ENCODE results near the gene SPESP1. TPM values are rescaled to one million over a fixed set of nuclear protein-coding genes. Genes with fewer than 3 reads are reported as not detected.

SPESP1 gene
- 1 to 10 TPM in 2 of 3 donors, under 1 TPM in 1; 0.29 to 3.8 (median 1.3) TPM for total RNA-seq
- long read RNA-seq, donor 1, transcript SPESP1-201 (2 exons, 1,431 nt) = major isoform, 10 of 11 reads
- long read RNA-seq, donor 1, partial matches to known transcripts = 0 of 11 reads
- long read RNA-seq, donor 1, other reads (novel, unspliced or antisense) = 1 of 11 reads
- long read RNA-seq, donor 2, partial matches to known transcripts = 0 of 2 reads
- long read RNA-seq, donor 2, other reads (novel, unspliced or antisense) = 0 of 2 reads

DNA sequence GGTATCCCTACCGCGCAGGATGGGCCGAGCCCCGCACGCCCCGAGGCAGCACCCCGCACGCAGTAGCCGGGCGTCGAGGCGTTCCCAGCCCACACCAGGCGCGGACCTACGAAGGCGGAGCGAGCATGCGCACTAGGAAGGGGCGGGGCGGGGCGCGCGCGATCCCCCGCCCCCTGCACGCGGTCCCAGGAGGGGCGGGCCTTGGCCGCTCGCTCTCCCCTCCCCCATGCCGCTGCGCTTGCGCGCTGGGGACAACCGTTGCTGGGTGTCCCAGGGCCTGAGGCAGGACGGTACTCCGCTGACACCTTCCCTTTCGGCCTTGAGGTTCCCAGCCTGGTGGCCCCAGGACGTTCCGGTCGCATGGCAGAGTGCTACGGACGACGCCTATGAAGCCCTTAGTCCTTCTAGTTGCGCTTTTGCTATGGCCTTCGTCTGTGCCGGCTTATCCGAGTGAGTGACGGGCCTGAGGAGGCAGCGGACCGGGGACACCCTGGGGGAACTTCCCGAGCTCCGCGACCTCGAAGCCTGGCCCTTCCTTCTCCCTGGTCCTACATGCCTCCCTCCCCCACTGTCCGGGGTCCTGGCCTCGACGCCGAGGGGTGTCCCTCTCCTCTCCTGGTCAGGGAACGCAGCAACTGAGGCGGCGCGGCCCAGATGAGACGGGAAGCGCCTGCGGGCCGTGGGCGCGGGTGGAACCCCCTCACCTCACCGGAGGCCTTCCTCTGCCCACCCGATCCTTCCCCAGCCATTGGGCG lies at the start of gene SPESP1:
SPESP1 (plus strand) TSS at position 258 of the 755 bp plus-strand sequence; CDS start at position 387, 129 bp downstream.
- intact Hi-C loops (cut with DNase I, micrococcal nuclease) = no loop called here

DNA sequence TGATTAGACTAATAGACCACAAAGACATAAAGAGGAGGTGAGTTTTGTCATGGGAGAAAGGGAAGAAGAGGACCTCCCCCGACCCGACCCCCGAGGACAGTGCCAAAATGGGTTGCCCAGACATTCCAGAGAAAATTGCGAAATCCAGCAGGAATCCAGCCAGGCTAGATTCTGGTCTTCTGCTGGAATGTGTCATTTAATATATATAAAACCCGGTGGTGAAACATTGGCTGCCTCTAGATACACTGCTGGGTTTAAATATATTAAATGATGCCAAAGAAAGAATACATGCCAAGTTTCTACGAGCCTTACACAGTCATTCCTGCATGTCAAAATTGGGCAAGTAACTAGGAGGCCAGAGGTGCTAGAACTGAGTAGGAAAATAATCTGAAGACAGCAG lies 45.3 kb upstream of the SPESP1 start:
- Histone ChIP-seq H3K4me3 (no peak overlapping the region), H3K4me1 (ENCODE audit: low read depth) (no peaks in the 10 kb centered on the region), H3K9me3 (no peaks in the 10 kb centered on the region), H3K36me3 (ENCODE audit: low read depth) (no peaks in the 10 kb centered on the region)
- TF ChIP-seq, protein P1, sequence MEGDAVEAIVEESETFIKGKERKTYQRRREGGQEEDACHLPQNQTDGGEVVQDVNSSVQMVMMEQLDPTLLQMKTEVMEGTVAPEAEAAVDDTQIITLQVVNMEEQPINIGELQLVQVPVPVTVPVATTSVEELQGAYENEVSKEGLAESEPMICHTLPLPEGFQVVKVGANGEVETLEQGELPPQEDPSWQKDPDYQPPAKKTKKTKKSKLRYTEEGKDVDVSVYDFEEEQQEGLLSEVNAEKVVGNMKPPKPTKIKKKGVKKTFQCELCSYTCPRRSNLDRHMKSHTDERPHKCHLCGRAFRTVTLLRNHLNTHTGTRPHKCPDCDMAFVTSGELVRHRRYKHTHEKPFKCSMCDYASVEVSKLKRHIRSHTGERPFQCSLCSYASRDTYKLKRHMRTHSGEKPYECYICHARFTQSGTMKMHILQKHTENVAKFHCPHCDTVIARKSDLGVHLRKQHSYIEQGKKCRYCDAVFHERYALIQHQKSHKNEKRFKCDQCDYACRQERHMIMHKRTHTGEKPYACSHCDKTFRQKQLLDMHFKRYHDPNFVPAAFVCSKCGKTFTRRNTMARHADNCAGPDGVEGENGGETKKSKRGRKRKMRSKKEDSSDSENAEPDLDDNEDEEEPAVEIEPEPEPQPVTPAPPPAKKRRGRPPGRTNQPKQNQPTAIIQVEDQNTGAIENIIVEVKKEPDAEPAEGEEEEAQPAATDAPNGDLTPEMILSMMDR (IDR thresholded peaks at IDR 0.05) = no peak
- intact Hi-C loops (cut with DNase I, micrococcal nuclease) = no loop called here
- ATAC-seq (no peak), DNase-seq (no peak)

More for the DNA sequence above, at the start of gene SPESP1:
- H3K4me1 ChIP-seq (ENCODE audit: low read depth) = no peaks in the 10 kb centered on the region
- TF ChIP-seq, protein P1 (IDR thresholded peaks at IDR 0.05) = no peak
- ATAC-seq = peak; percentile 95
- H3K9me3 ChIP-seq = no peaks in the 10 kb centered on the region
- H3K4me3 ChIP-seq = no peak within 1 kb of the TSS
- DNase-seq = peak; percentile 21 to 82 (median 70)
- no peaks in the 10 kb centered on the region for H3K36me3 ChIP-seq (ENCODE audit: low read depth)

DNA sequence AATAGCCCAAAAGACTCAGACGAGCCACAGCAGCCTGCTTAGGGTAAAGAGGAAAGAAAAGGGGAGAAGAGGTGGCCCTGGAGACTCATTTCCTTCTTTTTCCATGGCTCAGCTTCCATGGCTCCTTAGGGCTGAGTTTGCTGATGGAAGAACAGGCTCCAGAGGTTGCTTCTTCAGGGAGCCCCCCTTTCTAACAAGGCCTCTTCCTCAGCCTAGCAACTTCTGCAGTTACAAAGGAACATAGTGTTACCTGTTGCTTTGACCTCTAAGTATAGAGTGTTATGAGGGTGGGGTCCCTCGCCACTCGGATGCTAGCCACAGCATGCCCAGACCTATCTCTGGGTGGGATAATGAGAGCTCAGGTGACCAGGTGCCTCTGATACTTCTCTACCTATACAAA lies 43.2 kb upstream of the SPESP1 start:
- no peaks in the 10 kb centered on the region for H3K9me3 ChIP-seq
- ATAC-seq (no peak), DNase-seq (no peak)
- TF ChIP-seq, protein P1 (IDR thresholded peaks at IDR 0.05) = no peak
- no peaks in the 10 kb centered on the region for H3K36me3 ChIP-seq (ENCODE audit: low read depth)
- H3K4me1 ChIP-seq (ENCODE audit: low read depth) = no peaks in the 10 kb centered on the region
- intact Hi-C loops (cut with DNase I, micrococcal nuclease) = no loop called here
- no peak overlapping the region for H3K4me3 ChIP-seq

DNA sequence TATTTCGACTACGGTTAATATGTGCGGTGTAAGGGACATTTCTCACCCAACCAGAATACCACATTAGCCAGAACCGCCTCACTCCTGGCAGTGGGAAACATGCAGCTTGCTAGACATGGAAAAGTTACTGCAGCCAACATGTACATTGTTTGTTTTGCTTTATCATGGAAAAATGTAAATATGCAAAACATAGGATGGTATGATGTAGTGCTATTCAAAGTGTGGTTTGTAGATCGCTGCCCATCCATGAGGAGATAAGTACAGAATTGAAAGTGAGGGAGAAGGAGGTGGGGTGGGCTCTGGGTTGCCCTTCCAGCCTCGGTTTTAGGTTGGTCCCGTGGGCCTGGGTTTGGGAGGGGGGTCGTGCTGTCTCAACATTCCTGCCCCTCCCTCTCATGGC lies 42.5 kb upstream of the SPESP1 start:
- no peak for ATAC-seq

DNA sequence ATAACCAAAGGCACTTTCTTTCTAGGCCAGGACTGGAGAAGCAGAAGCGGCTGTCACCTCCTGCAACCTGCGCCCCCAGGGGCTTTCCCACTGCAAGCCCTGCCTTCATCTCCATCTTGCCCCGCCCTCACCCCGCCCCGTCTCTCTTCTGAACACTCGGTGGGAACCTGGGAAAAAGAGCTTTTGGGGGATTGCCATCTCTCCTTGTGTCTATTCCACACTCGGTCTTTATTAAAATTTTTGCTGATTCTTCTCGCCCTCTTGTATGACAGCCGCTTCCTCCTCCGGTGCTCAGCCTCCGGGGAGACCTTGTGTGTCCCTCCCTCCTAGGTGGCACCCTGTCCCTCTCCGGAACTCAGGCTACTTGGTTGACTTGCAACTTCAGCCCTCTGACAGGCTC lies 41.9 kb upstream of the SPESP1 start:
- TF ChIP-seq, protein P1 (IDR thresholded peaks at IDR 0.05) = no peak
- DNase-seq (no peak), ATAC-seq (no peak)
- no peak overlapping the region for H3K4me3 ChIP-seq
- no peaks in the 10 kb centered on the region for H3K9me3 ChIP-seq
- no peaks in the 10 kb centered on the region for H3K36me3 ChIP-seq (ENCODE audit: low read depth)
- intact Hi-C loops (cut with DNase I, micrococcal nuclease) = no loop called here
- no peaks in the 10 kb centered on the region for H3K4me1 ChIP-seq (ENCODE audit: low read depth)

More for the DNA sequence above, 42.5 kb upstream of the SPESP1 start:
- intact Hi-C loops (cut with DNase I, micrococcal nuclease) = no loop called here
- Histone ChIP-seq H3K9me3 (no peaks in the 10 kb centered on the region), H3K36me3 (ENCODE audit: low read depth) (no peaks in the 10 kb centered on the region), H3K4me1 (ENCODE audit: low read depth) (no peaks in the 10 kb centered on the region), H3K4me3 (no peak overlapping the region)
- TF ChIP-seq, protein P1 (IDR thresholded peaks at IDR 0.05) = no peak
- DNase-seq = no peak

Measured in mucosa of descending colon (tissue), 3 donors.